H1 (cell line): ENCODE measurements around the gene PDLIM4. TPM values are rescaled to one million over a fixed set of nuclear protein-coding genes. Genes with fewer than 3 reads are reported as not detected.

Experiments
- CTCF ChIA-PET: fragments of 300-600 bp; sonication (Branson Sonifier 250); formaldehyde crosslinking; loops from one replicate; lab custom pipeline; 2021; ENCODE audit not compliant: partially characterized antibody; lab: Charles Lee
- POLR2A ChIA-PET: fragments of 300-600 bp; sonication (Branson Sonifier 250); formaldehyde crosslinking; loops from one replicate; lab custom pipeline; 2021; ENCODE audit warnings: inconsistent platforms; ENCODE audit not compliant: partially characterized antibody; lab: Charles Lee
- DNase-seq, 2 experiments: peaks; one replicate each; pipeline versions ENCODE4 v3.0.0 to v3.0.0-alpha.2; 2010 to 2022; ENCODE audit warnings: low spot score in 2 of 2, low read depth in 1 of 2, mixed read lengths in 1 of 2
- FAIRE-seq: peaks from 2 replicates; lab custom pipeline; 2011; peaks lifted over from hg19 to GRCh38; lab: Jason Lieb, UNC
- H2AFZ ChIP-seq: 2 replicates; pipeline ENCODE4 v1.8.1; 2012; ENCODE audit warnings: low read length, inconsistent platforms
- H2AK5ac ChIP-seq: 2 replicates; pipeline ENCODE4 v1.6.1; 2013; ENCODE audit warnings: low read depth, low read length
- H2BK120ac ChIP-seq: replicated peaks from 2 replicates; pipeline ENCODE3; 2013; ENCODE audit warnings: low read depth, low read length, inconsistent platforms
- H2BK12ac ChIP-seq: 2 replicates; pipeline ENCODE4 v1.6.1; 2013; ENCODE audit warnings: low read depth, low read length
- H2BK15ac ChIP-seq: 2 replicates; pipeline ENCODE4 v1.6.1; 2013; ENCODE audit warnings: low read length
- H2BK20ac ChIP-seq: 2 replicates; pipeline ENCODE4 v1.6.1; 2013; ENCODE audit warnings: low read length
- H2BK5ac ChIP-seq: 2 replicates; pipeline ENCODE4 v1.6.1; 2013; ENCODE audit warnings: low read depth, low read length
- H3K14ac ChIP-seq: 2 replicates; pipeline ENCODE4 v1.6.1; 2013; ENCODE audit warnings: inconsistent platforms; ENCODE audit not compliant: insufficient read length
- H3K18ac ChIP-seq: 2 replicates; pipeline ENCODE4 v1.6.1; 2013; ENCODE audit warnings: low read length; ENCODE audit errors: extremely low read depth
- H3K23ac ChIP-seq: 2 replicates; pipeline ENCODE4 v1.6.1; 2013; ENCODE audit warnings: inconsistent platforms; ENCODE audit not compliant: insufficient read length
- H3K23me2 ChIP-seq: 2 replicates; pipeline ENCODE4 v1.6.1; 2013; ENCODE audit warnings: low read depth, low read length
- H3K27ac ChIP-seq: 2 replicates; pipeline ENCODE4 v1.6.1; 2011; ENCODE audit warnings: low read depth, low read length, inconsistent platforms
- H3K27me3 ChIP-seq, 4 experiments: replicated peaks in 1 of 4; 1 replicate in 1 of 4; 2 replicates in 3 of 4; pipeline versions ENCODE4 v1.6.1 to v1.8.1; 2011 to 2013; ENCODE audit warnings: low read length in 3 of 4, mild to moderate bottlenecking in 3 of 4, inconsistent platforms in 2 of 4, mixed read lengths in 2 of 4, moderate library complexity in 1 of 4; ENCODE audit not compliant: control insufficient read depth in 3 of 4, insufficient read depth in 3 of 4; ENCODE audit errors: extremely low read depth in 1 of 4
- H3K36me3 ChIP-seq, 4 experiments: 2 replicates each; pipeline versions ENCODE4 v1.6.1 to v1.8.1; 2011 to 2013; ENCODE audit warnings: mild to moderate bottlenecking in 4 of 4, low read length in 3 of 4, moderate library complexity in 2 of 4, control low read depth in 1 of 4, inconsistent platforms in 1 of 4; ENCODE audit not compliant: insufficient read depth in 4 of 4, control insufficient read depth in 2 of 4
- H3K4ac ChIP-seq: replicated peaks from 2 replicates; pipeline ENCODE3; 2013; ENCODE audit warnings: low read length, low read depth, mixed read lengths, inconsistent platforms; ENCODE audit not compliant: insufficient read length
- H3K4me1 ChIP-seq, 4 experiments: replicated peaks in 1 of 4; 1 replicate in 1 of 4; 2 replicates in 3 of 4; pipeline versions ENCODE4 v1.6.1 to v1.8.1; 2011 to 2013; ENCODE audit warnings: low read length in 3 of 4, inconsistent platforms in 2 of 4, mixed read lengths in 1 of 4; ENCODE audit not compliant: insufficient read depth in 4 of 4, control insufficient read depth in 3 of 4
- H3K4me2 ChIP-seq, 2 experiments: 2 replicates each; pipeline versions ENCODE4 v1.6.1 to v1.8.1; 2011 to 2013; ENCODE audit warnings: low read depth in 2 of 2, low read length in 2 of 2, control low read depth in 1 of 2, inconsistent platforms in 1 of 2, mild to moderate bottlenecking in 1 of 2; ENCODE audit not compliant: insufficient read depth in 1 of 2
- H3K4me3 ChIP-seq, 4 experiments: fragments of 200-600, 300-600 bp in 1 of 4; sonication (generic), shearing (Covaris generic), sonication (Bioruptor Twin) in 1 of 4; 2 replicates each; pipeline versions ENCODE4 v1.5.1 to v1.8.1; 2011 to 2016; ENCODE audit warnings: low read length in 4 of 4, low read depth in 3 of 4, control low read depth in 2 of 4, inconsistent platforms in 2 of 4, mild to moderate bottlenecking in 2 of 4, mixed read lengths in 1 of 4, moderate library complexity in 1 of 4; ENCODE audit not compliant: insufficient read depth in 2 of 4; ENCODE audit errors: extremely low read depth in 1 of 4
- H3K56ac ChIP-seq: replicated peaks from 2 replicates; pipeline ENCODE3; 2013; ENCODE audit warnings: low read depth, mild to moderate bottlenecking, mixed read lengths, low read length, inconsistent platforms; ENCODE audit not compliant: insufficient read length
- H3K79me1 ChIP-seq: 2 replicates; pipeline ENCODE4 v1.6.1; 2013; ENCODE audit warnings: low read depth, low read length, control low read depth
- H3K79me2 ChIP-seq, 2 experiments: 2 replicates each; pipeline versions ENCODE4 v1.6.1 to v1.8.1; 2012 to 2013; ENCODE audit warnings: low read length in 2 of 2, mild to moderate bottlenecking in 2 of 2, inconsistent platforms in 1 of 2; ENCODE audit not compliant: insufficient read depth in 2 of 2, control insufficient read depth in 1 of 2
- H3K9ac ChIP-seq, 4 experiments: replicated peaks in 1 of 4; 1 replicate in 1 of 4; 2 replicates in 3 of 4; pipeline versions ENCODE4 v1.6.1 to v1.8.1; 2011 to 2013; ENCODE audit warnings: low read depth in 3 of 4, low read length in 3 of 4, control low read depth in 2 of 4, mild to moderate bottlenecking in 2 of 4, moderate library complexity in 2 of 4, inconsistent platforms in 1 of 4; ENCODE audit errors: extremely low read depth in 1 of 4
- H3K9me3 ChIP-seq, 2 experiments: 2 replicates each; pipeline versions ENCODE4 v1.6.1 to v1.8.1; 2012 to 2013; ENCODE audit warnings: mild to moderate bottlenecking in 2 of 2, moderate library complexity in 2 of 2, control low read depth in 1 of 2, inconsistent platforms in 1 of 2, low read depth in 1 of 2, low read length in 1 of 2, mixed read lengths in 1 of 2; ENCODE audit not compliant: insufficient read depth in 2 of 2
- H4K20me1 ChIP-seq, 2 experiments: replicated peaks in 1 of 2; 2 replicates each; pipeline versions ENCODE3 to v1.8.1; 2011 to 2013; ENCODE audit warnings: inconsistent platforms in 2 of 2, low read length in 2 of 2, mild to moderate bottlenecking in 1 of 2; ENCODE audit not compliant: insufficient read depth in 2 of 2, control insufficient read depth in 1 of 2
- H4K5ac ChIP-seq: 2 replicates; pipeline ENCODE4 v1.6.1; 2013; ENCODE audit warnings: low read length, low read depth, mixed read lengths, inconsistent platforms; ENCODE audit not compliant: insufficient read length
- H4K8ac ChIP-seq: 2 replicates; pipeline ENCODE4 v1.8.0; 2013; ENCODE audit warnings: mild to moderate bottlenecking, moderate library complexity, low read length, inconsistent platforms; ENCODE audit not compliant: insufficient read depth; ENCODE audit errors: extremely low read depth
- H4K91ac ChIP-seq: replicated peaks from 2 replicates; pipeline ENCODE3; 2013; ENCODE audit warnings: low read length, mixed read lengths, inconsistent platforms; ENCODE audit not compliant: insufficient read length
- BACH1 ChIP-seq: IDR thresholded peaks from 2 replicates; pipeline ENCODE4 v1.6.1; 2012; ENCODE audit warnings: low read length, improper control_type of control experiment
- CBX5 ChIP-seq: fragments of 300-800, 300-1000 bp; sonication (generic); IDR thresholded peaks from 2 replicates; pipeline ENCODE4 v1.7.1; 2016; ENCODE audit warnings: antibody characterized with exemption, low read length, low read depth
- CREB1 ChIP-seq: IDR thresholded peaks from 2 replicates; pipeline ENCODE4 v1.6.1; 2012; ENCODE audit warnings: inconsistent platforms
- FOSL1 ChIP-seq: IDR thresholded peaks from 2 replicates; pipeline ENCODE4 v1.6.1; 2011; ENCODE audit warnings: mild to moderate bottlenecking, low read depth, low read length, moderate library complexity; ENCODE audit not compliant: insufficient read depth
- GTF2F1 ChIP-seq: IDR thresholded peaks from 2 replicates; pipeline ENCODE4 v1.6.1; 2012; ENCODE audit warnings: low read depth, low read length, improper control_type of control experiment, borderline replicate concordance
- POU5F1 ChIP-seq: IDR thresholded peaks from 2 replicates; pipeline ENCODE4 v1.6.1; 2011; ENCODE audit warnings: low read depth, mild to moderate bottlenecking, low read length, moderate library complexity
- RAD21 ChIP-seq, 2 experiments: IDR thresholded peaks in 1 of 2; conservative IDR thresholded peaks in 1 of 2; 2 replicates each; pipeline ENCODE4 v1.6.1; 2011; ENCODE audit warnings: low read depth in 2 of 2, low read length in 2 of 2, improper control_type of control experiment in 1 of 2, inconsistent platforms in 1 of 2, mild to moderate bottlenecking in 1 of 2, moderate library complexity in 1 of 2
- SIRT6 ChIP-seq: IDR thresholded peaks from one replicate; pipeline ENCODE4 v1.7.1; 2012; ENCODE audit warnings: low read length, inconsistent platforms
- WGBS, 2 experiments: shearing (Covaris generic) in 1 of 2; methylation state at CpG; one replicate each; pipeline versions ENCODE4 v1.1.6 to v1.1.7; 2013 to 2015; ENCODE audit warnings: low lambda C conversion rate in 2 of 2, mixed read lengths in 2 of 2, inconsistent platforms in 1 of 2, low coverage in 1 of 2, missing lambda C conversion rate in 1 of 2; ENCODE audit not compliant: insufficient replicate concordance in 2 of 2, insufficient coverage in 1 of 2, insufficient read length in 1 of 2; ENCODE audit errors: extremely low coverage in 1 of 2, missing lambda C conversion rate in 1 of 2; 5-methylcytosine and 5-hydroxymethylcytosine counted together
- polyA plus RNA-seq, 7 experiments: library from polyadenylated mRNA; depleted of rRNA in 3 of 7; stranded (reverse) in 5 of 7; unstranded in 2 of 7; fragments of >200 nt in 5 of 7; fragments of 200-250 nt in 2 of 7; gene quantifications; 1 replicate in 5 of 7; 2 replicates in 1 of 7; 4 replicates in 1 of 7; pipeline versions ENCODE4 v1.2.1 to v1.2.3, GENCODE V29; 2011 to 2013; ENCODE audit warnings: missing spikeins in 2 of 7, mixed read lengths in 2 of 7
- total RNA-seq: library from RNA; stranded (reverse); fragmentation: NEBNext Ultra II Directional; extraction: Animal tissue kit (Norgen Biotek cat#: 25700); gene quantifications from 2 replicates; pipeline ENCODE4 v1.2.1, GENCODE V29; 2021
- TF ChIP-seq, protein P1 (sequence below): IDR thresholded peaks from 2 replicates; pipeline ENCODE4 v1.6.1; 2011; ENCODE audit warnings: low read depth, mild to moderate bottlenecking, low read length; ENCODE audit not compliant: insufficient read depth

Gene PDLIM4
- total and polyA plus RNA-seq, 2 of the 8 experiments (the other 6 are each of a cell fraction or from before 2014, with no cell fraction given), result 10.7 to 29.1 TPM

- no peak overlapping the region for H3K4me2 ChIP-seq
- no peak overlapping the region for H3K4ac ChIP-seq
- no peak overlapping the region for H3K18ac ChIP-seq
- POLR2A ChIA-PET, result interaction anchor here (1.5 kb wide), 1 partner anchor 14 kb away, joined by 4 read pairs; no protein-coding TSS in a partner anchor
- no peak overlapping the region for H4K91ac ChIP-seq
- no peak overlapping the region for H3K14ac ChIP-seq
- H3K4me3 ChIP-seq, result no peak overlapping the region
- H2BK12ac ChIP-seq, result no peak overlapping the region
- FAIRE-seq (no peak), DNase-seq (no peak)
- no peaks in the 10 kb centered on the region for H3K36me3 ChIP-seq
- H3K4me1 ChIP-seq, result no peaks in the 10 kb centered on the region
- H4K8ac ChIP-seq, result no peak overlapping the region
- H3K27ac ChIP-seq, result no peak overlapping the region
- no peaks in the 10 kb centered on the region for H3K79me1 ChIP-seq
- no peak overlapping the region for H2BK20ac ChIP-seq
- H2BK120ac ChIP-seq, result no peak overlapping the region
- CTCF ChIA-PET, result interaction anchor here (0.8 to 2.1 kb wide), 7 partner anchors 9 to 232 kb away, joined by 3 to 5 read pairs (median 4); no protein-coding TSS in a partner anchor
- no peak overlapping the region for H2BK15ac ChIP-seq
- H3K9ac ChIP-seq, result no peak overlapping the region
- no peak overlapping the region for H2AK5ac ChIP-seq
- 88% methylated on average over 2 of the region's 2 CpGs; no CpG with 5 or more reads in 1 of the 2 experiments for WGBS, 2 experiments
- H3K23ac ChIP-seq, result no peak overlapping the region
- no peak overlapping the region for H4K5ac ChIP-seq
- no peak overlapping the region for H2BK5ac ChIP-seq
- no peaks in the 10 kb centered on the region for H3K9me3 ChIP-seq
- no peak overlapping the region for H3K56ac ChIP-seq
- H3K23me2 ChIP-seq, result no peaks in the 10 kb centered on the region
- H4K20me1 ChIP-seq, result peaks cover 0 to 2% of the 10 kb centered on the region in 2 experiments
- no peak overlapping the region for H2AFZ ChIP-seq
- H3K27me3 ChIP-seq, result peaks cover 0 to 2% (median 0%) of the 10 kb centered on the region in 4 experiments; a peak in 1 of 7 replicates
- H3K79me2 ChIP-seq, result no peaks in the 10 kb centered on the region
- TF ChIP-seq BACH1, result no peak
- no peak for TF ChIP-seq RAD21 (IDR thresholded peaks at IDR 0.05 in 1 of 2, conservative IDR thresholded peaks at IDR 0.05 in 1 of 2; ENCODE audit: low read depth in 2 of 2, low read length in 2 of 2)
- no peak for TF ChIP-seq SIRT6
- no peak for TF ChIP-seq CBX5
- TF ChIP-seq FOSL1, result no peak
- no peak for TF ChIP-seq GTF2F1
- no peak for TF ChIP-seq POU5F1
- TF ChIP-seq, protein P1, sequence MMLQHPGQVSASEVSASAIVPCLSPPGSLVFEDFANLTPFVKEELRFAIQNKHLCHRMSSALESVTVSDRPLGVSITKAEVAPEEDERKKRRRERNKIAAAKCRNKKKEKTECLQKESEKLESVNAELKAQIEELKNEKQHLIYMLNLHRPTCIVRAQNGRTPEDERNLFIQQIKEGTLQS, result no peak
- no peak for TF ChIP-seq CREB1
These were observed 22.8 kb upstream of the PDLIM4 start for GRCh38 chr5:132234684-132235062.
